Ovary (tissue), 3 donors: Measurements from ENCODE around the gene ASIC4.

Experiments
- EP300 ChIP-seq: sonication (generic); formaldehyde crosslinking; IDR thresholded peaks from one replicate; pipeline ENCODE4 v1.6.1; 2017; ENCODE audit warnings: antibody characterized with exemption
- POLR2A ChIP-seq: fragments of 450-650 bp; IDR thresholded peaks from one replicate; pipeline ENCODE4 v1.6.1; 2017; ENCODE audit warnings: antibody characterized with exemption, mild to moderate bottlenecking, moderate library complexity
- TF ChIP-seq, protein P1 (sequence below), 3 donors: fragments of 450-650 bp in 2 of 3; fragments of 200-600 bp in 1 of 3; IDR thresholded peaks; one replicate each; pipeline versions ENCODE4 v1.5.1 to v1.8.0; 2016 to 2022; ENCODE audit warnings: antibody characterized with exemption in 3 of 3, mild to moderate bottlenecking in 1 of 3
- donor health status: DM: no; HTN: no; CAD: no.

DNA sequence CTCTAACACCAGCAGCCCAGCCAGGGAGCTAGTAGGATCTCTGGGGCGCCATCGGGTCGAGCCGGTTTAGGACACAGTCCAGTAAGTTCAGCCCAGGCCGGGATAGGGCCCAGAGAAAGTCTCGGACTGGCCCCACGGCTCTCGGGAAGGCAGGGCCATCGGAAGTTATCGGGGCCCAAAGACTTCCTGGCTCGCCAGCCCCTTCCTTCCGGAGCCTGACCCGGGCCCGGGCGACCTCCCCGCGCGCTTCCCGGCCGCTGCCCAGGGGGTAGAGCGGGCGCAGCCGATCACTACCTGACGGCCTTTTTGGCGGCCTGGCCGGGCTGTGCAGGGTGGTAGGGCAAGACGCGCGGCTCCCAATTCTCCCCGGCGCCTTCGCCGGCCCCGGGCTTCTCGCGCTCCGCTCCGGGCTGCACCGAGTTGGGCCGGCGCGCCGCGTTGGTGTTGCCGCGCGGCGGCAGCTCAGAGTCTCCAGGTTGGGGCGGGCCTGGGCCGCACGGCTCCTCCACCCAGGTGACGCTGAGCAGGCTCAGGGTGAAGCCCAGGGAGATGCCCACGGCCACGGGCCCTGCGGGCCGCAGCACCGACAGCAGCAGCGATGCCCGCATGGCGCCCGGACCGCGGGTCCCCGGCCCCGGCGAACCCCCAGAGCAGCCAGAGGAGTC, 28.8 kb downstream of the ASIC4 start:
- TF ChIP-seq, protein P1, sequence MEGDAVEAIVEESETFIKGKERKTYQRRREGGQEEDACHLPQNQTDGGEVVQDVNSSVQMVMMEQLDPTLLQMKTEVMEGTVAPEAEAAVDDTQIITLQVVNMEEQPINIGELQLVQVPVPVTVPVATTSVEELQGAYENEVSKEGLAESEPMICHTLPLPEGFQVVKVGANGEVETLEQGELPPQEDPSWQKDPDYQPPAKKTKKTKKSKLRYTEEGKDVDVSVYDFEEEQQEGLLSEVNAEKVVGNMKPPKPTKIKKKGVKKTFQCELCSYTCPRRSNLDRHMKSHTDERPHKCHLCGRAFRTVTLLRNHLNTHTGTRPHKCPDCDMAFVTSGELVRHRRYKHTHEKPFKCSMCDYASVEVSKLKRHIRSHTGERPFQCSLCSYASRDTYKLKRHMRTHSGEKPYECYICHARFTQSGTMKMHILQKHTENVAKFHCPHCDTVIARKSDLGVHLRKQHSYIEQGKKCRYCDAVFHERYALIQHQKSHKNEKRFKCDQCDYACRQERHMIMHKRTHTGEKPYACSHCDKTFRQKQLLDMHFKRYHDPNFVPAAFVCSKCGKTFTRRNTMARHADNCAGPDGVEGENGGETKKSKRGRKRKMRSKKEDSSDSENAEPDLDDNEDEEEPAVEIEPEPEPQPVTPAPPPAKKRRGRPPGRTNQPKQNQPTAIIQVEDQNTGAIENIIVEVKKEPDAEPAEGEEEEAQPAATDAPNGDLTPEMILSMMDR (IDR thresholded peaks at IDR 0.05), result no peak
- TF ChIP-seq POLR2A (no peak), EP300 (no peak)
